Muscle of back (tissue), 11 donors: Measurements from ENCODE around the gene ELMO1. TPM values are rescaled to one million over a fixed set of nuclear protein-coding genes. Genes with fewer than 3 reads are reported as not detected.
A peak's percentile ranks its signal among the peaks of the same experiment; 100 is the strongest.

ENCODE experiments used
- DNase-seq, 3 donors: peaks; one replicate each; pipeline versions ENCODE4 v3.0.0 to v3.0.0-alpha.2; 2013
- polyA plus RNA-seq, 10 donors: library from polyadenylated mRNA; unstranded; fragments of 120-200 nt; gene quantifications; one replicate each; pipeline ENCODE4 v1.2.1, GENCODE V29; 2013; ENCODE audit not compliant: insufficient read length in 10 of 10

ELMO1 gene
- polyA plus RNA-seq, 10 donors: 21.2 to 37.4 (median 26.8) TPM

DNA sequence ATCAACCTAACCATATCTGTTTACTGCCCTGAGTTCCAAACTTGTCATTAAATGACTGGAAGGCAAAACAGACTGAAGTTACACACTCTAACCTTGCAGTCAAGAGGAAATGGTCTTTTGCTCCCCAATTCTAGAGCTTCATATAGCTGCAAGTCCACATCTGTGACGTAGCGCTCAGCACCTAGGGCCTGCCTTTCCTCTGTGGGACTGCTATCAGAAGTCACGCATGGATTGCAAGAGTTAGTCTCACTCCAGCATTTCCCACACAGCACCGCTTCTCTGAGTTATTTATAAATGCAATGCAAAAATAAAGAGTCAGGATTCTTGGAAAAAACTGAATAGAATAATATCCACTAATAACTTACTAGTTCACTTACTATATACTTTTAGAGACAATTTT is 96.9 kb downstream of the ELMO1 start:
- DNase-seq: no peak

DNA sequence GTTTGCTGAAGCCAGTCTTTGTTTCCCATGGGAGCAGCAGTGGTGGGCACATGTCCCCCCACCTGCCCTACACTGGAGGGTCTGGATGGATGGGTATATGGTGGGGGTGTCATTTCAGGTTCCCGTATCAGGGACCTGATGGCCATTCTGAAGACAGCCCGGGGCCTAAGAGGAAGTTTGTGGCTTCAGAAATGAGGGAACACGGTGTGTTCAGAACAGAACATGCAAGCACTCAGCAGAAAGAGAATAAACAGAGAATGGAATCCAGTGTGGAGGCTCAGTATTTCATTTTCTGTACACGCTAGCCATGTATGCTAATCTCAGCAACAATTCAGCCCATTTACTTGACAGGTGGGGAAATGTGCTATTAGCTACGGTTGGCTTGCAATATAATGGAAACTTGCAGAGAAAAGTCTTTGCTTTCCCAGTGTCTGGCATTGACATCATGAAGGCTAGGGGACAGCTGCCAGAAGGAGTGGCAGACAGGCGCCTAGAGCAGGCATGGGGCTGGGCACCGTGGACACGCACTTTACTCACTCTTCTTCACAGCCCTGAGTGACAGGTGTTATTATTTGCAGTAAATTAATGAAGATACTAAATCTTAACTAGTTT is 98.6 kb downstream of the ELMO1 start:
- DNase-seq: peak in 2 of 3 donors; percentile 27 to 35

DNA sequence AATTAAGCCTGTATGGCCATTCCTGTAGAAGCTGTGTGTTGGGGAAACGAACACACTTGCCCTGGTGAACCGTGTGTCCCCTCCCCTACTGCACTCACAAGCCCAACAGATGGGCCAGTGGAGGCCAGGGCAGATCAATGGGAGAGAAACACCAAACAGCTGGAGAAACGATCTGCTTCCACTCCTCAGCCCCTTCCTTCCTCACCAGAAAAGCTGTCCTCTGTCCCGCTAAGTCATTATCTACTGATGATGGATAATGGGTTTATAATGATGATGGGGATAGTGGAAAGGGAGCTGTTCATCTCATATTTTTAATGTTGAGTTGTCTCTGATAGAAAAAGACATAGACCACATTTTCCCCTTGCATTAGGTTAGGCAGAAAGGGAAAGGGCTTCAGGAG is 99.7 kb downstream of the ELMO1 start:
- DNase-seq: no peak

DNA sequence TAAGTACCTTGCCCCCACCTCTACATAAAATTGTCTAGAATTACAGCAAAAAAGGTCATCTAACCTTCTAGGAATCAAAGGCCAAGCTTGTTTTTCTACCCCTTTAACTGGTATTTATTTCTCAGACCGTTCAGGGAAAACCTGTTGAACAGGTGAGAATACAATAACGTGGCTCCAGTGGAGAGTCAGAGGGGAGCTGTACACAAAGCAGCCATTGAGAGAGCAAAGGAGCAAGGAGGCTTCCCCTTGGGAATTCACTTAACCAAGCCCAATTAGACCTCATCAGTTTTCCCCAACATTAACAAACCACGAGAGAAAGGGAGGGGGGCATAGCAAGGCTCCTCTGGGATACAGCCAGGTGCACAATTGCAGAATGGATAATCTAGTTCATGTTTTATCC is 101.9 kb downstream of the ELMO1 start:
- no peak for DNase-seq

DNA sequence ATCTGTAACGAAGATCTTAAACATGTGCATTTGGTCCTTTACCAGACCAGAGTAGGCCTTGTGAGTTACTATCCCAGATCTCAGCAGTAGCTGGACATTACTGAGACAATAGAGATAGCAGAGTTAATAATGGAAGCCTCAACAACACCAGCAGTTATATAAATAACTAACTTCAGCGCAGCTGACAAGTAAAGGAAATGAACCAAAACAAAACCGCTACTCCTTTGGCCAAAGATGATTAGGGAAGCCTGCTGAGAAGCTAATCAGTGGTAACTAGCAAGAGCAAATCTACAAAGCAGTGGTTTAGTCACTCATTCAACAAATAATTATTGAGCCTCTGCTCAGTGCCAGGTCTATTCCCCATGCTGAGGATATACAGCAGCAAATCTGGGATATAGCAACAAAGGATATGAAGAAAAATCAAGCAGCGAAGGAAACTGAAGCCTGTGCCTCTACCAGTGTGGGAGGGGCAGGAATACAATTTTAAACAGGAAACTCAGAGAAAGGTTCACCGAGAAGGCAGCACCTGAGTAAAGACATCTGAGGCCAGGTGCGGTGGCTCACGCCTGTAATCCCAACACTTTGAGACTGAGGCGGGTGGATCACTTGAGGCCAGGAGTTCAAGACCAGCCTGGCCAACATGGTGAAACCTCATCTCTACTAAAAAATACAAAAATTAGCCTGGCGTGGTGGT is 103.6 kb downstream of the ELMO1 start:
- DNase-seq: no peak

DNA sequence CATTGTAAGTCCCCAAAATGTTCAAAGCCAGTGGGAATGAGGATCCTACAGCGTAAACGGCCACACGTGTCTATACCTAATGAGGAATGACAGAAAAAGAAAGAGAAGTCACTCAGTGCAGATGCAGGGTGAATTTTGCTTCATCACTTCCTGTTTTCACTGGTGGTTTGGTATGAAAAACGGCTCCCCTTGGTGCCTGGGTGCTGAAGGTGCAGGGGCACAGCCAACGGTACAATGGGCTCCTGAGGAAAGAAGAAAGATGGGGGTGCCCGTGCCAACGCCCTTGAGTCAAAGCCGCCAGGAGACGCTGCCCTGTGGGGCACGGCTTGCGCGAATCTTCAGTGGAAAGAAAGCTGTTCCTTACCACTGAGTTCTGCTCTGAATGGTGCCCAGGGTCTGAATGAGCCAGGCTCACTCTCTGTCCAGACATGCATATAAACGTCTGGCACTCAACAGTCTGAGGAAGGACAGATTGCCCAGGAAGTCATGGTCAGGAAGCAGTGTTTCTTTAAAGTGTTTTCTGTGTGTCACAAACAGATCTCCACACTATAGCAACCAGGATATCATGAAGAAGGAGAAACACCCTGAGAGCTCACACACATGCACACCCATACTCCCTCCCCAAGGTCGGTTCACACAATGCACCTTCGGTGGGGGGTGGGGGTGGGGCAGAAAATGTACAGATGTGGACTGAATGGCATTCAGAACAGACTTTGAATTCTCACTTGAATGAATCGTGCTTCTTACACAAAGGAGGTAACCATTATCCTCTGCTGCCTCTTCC is 105.8 kb downstream of the ELMO1 start:
- DNase-seq: no peak

DNA sequence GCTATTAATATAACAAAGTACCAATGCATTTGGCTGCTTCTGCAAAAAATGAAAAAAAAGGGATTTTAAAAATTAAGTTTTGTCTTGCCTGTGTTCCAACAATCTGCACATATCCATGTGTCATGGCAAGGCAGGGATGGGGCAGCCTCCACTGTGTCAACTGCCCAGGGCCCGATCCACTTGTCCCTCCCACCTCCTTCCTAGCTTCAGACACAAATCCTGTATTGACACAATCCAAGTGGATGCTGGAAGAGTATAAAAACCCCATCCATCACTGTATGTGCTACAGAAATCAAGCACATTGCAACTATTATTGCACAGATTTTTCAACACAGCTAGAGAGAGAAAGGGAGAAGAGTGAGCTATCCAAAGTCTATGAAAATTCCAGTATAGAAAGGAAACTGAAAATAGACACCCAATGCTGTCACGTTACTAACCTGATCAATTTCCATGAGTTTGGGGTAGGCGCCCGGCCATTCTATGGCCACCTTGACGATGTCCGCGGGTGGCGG is 106.4 kb downstream of the ELMO1 start:
- no peak for DNase-seq

DNA sequence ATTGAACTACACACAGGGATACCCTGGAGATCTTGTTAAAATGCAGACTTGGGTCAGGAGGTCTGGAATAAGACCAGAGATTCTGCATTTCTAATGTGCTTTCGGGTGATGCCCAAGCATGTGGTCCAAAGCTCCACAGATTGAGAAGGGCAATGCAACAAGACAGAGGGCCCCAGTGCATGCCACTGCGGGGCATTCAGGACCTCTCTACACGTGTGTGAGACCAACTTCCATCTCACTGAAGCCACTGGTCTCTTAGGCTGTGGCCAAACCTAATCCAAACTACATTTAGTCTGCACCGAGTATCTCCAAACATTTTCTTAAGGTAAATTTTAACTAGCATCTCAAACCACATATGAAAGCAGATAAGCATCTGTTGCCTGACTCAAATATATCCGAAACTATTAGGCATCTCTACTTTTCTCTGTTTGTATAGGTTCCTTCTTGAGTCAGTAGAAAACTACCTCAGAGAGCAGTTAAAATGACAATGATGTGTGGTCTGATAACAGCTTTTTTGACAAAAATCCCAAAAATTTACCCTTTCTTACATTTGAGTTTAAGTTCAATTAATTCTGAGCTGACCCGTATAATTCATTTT is 107.5 kb downstream of the ELMO1 start:
- no peak for DNase-seq

DNA sequence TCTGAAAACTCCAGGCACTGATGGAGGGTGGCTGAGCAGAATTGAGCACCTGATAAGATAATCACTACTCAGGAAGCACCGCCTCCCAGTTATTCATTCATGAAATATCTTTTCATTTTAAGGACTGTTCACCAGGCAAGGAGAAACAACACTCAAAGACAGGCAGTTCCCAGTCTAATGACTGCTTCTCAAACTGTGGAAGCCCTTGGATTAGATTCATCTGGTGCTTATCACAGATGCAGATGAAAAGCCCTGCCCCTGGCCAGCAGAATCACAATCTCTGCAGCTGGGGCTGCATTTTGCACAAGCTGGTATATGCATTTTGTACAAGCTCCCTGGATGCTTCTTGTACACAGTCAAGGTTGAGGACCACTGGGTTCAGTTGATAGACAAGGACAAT is 109.7 kb downstream of the ELMO1 start:
- DNase-seq: no peak

DNA sequence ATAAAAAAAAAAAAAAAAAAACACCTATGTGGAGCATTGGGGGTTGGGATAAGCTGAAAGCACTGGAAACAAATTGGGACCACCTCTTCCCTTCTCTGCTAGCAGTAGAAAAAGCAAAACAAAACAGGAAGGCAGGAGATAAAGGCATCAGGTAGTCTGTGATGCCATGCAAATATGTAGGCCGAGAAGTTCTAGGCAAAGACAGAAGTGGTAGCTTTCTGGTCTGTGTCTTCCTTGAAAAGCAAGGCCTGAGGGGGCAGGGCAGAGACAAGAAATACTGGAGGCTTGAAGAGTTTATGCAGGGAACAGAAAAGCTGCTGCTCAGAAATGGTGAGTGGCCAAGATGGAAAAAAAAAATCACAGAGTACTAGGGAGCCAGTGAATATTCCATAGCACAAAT is 111.1 kb downstream of the ELMO1 start:
- DNase-seq: no peak

DNA sequence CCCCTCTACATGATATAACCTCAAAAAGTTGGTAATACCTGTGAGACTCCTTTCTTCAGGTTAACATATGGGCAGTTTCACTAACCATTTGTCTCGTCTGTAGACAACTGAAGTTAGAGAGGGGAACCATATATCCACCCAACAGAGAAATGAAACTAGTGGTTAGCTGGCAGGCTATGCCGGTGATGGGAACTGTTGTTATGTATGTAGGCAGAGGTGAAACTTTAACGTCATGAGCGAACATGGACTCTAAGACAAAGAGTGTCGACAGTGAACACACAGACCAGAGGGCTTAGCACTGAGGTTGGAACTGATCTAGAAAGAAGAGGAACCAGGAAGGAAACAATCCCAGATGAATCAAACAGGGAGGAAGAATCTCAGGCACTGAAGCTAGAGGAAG is 112.4 kb downstream of the ELMO1 start:
- no peak for DNase-seq

DNA sequence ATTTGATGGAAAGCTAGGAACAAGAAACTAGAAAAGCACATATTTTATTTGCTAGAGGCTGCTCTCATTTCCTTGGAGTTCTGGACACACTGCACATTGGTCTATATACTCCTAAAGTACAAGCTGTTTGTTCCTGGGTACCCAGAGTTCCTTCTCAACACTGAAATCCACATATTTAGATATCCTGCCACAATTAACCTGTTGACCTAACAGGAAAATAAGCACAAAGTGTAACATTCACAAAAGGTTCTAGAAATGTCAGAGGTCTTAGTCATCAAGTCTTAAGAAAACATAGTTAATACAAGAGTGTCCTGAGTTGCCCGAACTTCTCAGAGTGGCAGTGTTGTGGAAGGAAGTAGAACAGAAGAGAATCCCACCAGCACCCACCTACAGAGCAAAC is 115.6 kb downstream of the ELMO1 start:
- DNase-seq: no peak

DNA sequence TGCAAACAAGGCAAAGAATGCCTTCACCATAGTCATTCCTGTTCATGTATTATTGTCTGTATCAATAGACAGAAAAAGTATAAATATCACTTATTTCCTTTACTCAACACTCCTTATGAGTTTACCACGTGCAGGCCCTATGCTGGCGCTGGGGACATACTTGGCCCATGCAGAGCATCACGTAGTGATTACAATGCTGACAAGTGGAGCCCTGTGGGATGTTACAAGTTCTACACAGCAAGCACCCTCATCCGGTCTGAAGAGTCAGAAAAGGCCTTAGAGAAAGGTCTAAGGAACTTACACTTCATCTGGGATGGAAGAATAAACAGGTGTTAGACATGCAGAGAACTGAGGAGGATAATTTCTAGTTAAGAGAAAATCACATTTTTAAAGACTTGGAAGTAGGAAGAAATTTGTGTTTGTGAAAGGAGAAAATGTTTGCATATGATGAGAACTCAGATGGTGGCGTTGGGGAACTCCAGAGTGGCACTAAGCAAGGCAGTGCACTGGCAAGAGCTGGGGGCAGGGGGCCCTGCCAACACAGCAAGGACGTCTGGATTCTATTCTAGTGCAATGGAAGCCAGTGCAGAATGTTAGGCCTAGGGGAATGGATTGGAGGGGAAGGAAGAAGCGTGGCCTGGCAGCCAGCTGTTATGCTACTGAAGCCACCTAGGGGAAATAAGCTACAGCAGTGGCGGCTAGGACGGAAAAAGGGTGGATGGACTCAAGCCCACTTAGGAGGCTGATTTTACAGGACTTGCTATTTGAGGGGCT is 116.2 kb downstream of the ELMO1 start:
- no peak for DNase-seq

DNA sequence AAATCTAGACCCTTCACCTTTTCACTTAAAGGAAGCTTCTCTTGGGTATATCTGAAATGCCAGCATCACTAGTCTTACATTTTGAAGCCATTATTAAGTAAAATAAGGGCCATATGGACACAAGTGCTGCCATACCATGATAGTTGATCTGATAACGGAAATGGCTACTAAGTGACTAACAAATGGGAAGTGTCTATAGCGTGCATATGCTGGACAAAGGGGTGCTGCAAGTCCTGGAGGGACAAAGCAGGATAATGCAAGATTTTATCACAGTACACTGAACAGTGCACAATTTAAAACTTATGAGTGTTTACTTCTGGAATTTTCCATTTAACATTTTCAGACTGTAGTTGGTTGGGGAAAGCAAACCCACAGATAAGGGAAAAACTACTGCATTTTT is 117.9 kb downstream of the ELMO1 start:
- no peak for DNase-seq

DNA sequence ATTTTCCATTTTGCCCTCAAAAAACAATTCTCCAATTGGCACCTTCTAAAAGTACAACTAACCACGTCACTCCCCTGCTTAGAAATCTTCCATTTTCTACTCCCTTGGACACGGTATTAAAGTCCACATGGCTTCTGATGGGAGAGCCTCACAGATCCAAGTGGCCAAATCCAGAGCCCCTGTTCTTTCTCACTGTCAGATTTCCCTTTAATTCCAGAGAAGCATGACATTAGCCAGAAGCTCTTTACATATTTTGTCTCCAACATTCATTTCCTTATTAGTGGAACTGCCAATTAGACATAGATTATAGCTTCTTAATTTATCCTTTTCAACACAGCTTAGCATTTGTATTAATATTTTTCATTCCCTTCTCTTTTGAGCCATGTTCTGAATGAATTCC is 118.7 kb downstream of the ELMO1 start:
- DNase-seq: no peak

DNA sequence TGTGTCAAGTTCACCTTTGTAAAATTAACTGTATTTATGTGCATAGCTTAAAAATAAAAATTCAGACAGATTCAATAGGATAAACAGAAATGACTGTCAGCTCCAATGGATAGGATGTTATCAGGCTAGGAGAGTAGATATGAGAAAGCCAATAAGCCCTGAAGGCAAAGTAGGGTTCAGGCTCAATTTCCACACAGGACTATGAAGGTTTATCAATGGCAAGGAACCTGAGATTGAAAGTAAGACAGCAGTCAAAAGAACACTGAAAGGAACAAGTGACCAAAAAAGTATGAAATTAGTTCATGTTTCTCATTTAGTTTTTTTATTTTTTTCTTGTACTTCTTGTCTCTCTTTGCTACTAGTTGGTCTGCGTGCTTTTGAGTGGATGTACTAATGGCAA is 121.4 kb downstream of the ELMO1 start:
- no peak for DNase-seq

DNA sequence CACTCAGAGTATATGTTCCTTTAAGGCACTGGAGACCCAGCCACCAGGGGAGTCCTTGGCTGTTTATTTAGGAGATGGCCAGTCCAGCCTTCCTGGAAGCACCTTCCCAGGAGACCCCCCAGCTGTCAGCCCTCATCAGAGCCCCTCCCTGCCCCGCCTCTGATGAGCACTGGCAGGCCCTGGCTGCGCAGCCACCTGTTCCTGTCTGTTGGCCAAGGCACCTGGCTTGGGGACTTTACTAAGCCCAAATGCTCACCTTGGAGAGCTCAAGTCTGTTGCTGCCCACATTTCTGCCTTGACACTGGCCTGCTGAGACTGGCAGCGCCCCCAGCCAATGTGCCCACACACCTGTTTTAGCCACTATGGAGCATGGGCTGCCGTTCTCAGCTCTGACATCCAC is 124.7 kb downstream of the ELMO1 start:
- peak in 1 of 3 donors; percentile 34 for DNase-seq

DNA sequence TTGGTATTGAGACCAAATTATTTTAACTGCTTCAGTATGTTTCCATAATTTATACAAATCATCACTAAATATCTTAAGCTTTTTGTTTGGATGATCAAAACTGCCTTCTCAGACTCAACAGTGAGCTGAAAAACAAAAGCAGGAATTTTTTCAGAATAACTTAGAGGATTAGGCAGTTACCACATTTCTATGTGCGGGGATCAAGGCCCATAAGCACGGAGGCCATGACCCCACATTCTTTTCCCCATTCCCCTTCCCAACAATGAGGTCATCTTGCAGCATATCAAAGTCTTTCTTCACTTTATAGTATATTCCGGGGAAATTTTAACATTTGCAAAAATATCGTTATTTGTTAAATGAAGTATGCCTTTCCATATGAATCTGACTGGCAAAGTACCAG is 125.8 kb downstream of the ELMO1 start:
- no peak for DNase-seq

DNA sequence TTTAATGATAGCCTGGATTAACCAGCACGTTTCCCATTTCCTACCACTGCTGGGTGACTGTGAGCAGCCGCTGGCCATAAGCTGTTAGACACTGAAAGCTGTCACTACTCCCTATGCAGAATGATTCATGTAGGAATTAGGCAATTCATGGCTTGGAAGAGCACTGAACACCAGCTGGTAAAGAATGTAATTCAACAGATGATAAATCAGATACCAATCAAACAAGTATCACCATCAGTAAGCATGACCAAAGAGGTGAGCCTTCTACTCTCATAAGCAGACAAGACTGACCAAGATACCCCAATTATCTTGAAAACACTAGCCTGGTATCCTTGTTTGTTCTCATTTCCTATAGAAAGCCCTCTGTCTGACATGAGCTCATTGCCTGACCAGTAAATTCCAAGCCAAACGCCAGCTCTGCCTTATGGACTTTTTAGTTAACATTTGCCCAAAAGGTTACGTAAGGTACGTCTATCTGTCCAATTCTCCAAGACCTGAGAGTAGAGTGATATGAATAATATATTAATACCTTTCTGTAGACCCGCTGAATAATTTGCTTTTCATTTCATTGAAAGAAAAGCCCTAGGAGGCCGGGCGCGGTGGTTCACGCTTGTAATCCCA is 127.7 kb downstream of the ELMO1 start:
- no peak for DNase-seq

DNA sequence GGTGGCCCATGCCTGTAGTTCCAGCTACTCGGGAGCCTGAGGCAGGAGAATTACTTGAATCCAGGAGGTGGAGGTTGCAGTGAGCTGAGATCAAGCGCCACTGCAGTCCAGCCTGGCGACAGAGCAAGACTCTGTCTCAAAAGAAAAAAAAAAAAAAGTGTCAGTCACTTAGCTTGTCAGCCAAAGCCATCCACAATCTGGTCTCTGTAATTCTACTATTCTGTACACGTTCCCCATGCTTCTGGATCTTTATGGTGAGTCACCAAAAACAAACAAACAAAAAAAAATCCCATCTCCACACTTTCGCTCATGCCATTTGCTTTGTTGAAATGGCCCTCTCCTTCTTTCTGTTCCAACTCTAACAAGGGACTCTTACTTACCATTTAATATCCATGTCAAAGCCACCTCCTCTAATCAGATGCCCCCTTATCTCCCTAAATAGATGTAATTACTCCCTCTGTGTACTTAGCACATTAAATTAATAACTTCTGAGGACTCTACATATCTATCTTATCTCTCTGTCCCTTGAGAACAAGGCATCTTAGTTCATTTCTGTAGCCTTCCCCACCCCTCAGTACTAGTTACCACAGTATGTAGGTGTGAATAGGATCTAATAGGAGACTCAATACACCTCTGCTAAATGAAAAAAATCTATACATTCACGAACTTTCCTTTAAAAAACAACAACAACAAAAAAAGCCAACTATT is 128.4 kb downstream of the ELMO1 start:
- no peak for DNase-seq

DNA sequence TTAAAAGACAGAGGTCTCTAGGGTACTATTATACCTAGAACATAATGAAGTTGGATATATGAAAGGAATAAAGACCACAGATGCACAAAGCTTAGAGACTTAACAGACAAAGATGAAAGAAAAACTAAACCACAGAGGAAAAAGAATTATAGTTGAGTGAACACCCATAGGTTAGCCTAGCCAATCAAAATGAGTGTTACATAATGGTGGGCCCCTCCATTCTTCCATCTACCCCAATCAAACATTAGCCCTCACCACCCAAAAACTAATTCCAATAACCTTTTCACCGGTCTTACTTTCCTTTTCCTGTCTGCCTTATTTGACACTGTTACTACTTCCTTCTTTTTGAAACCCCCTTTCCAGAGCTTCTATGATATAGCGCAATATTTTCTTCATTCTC is 130.1 kb downstream of the ELMO1 start:
- DNase-seq: no peak
